HepG2 (cell line): ENCODE results near the gene IKZF3. TPM values are rescaled to one million over a fixed set of nuclear protein-coding genes. Genes with fewer than 3 reads are reported as not detected.

Source experiments
- ARHGAP35 ChIP-seq: sonication (generic); formaldehyde crosslinking; IDR thresholded peaks from 2 replicates; pipeline ENCODE4 v1.9.0; 2022; ENCODE audit warnings: mild to moderate bottlenecking, inconsistent platforms, moderate library complexity, missing genetic modification reagents, borderline replicate concordance
- GATA4 ChIP-seq: sonication (generic); IDR thresholded peaks from 2 replicates; pipeline ENCODE4 v1.6.1; 2016; ENCODE audit warnings: antibody characterized with exemption, low read depth, borderline replicate concordance
- KLF16 ChIP-seq, 2 experiments: sonication (generic) in 1 of 2; formaldehyde crosslinking in 1 of 2; IDR thresholded peaks; 2 replicates each; pipeline versions ENCODE4 v1.6.1 to v1.8.0; 2016 to 2023; ENCODE audit warnings: missing genetic modification reagents in 2 of 2, missing compliant biosample characterization in 1 of 2
- LCORL ChIP-seq, 2 experiments: fragments of 450-650 bp in 1 of 2; sonication (generic) in 1 of 2; formaldehyde crosslinking in 1 of 2; IDR thresholded peaks; 2 replicates each; pipeline versions ENCODE4 v1.5.0 to v1.6.1; 2017 to 2020; ENCODE audit warnings: antibody characterized with exemption in 1 of 2, missing genetic modification reagents in 1 of 2
- MAX ChIP-seq: IDR thresholded peaks from 2 replicates; pipeline ENCODE4 v1.6.1; 2012; ENCODE audit warnings: inconsistent platforms
- MIER3 ChIP-seq: IDR thresholded peaks from 2 replicates; pipeline ENCODE4 v1.6.1; 2016; ENCODE audit warnings: missing compliant biosample characterization, borderline replicate concordance
- NBN ChIP-seq: fragments of 450-650 bp; conservative IDR thresholded peaks from 2 replicates; pipeline ENCODE4 v1.6.1; 2017
- NKX3-1 ChIP-seq: sonication (generic); formaldehyde crosslinking; IDR thresholded peaks from 2 replicates; pipeline ENCODE4 v1.5.0; 2020; ENCODE audit warnings: missing genetic modification reagents
- NR2C2 ChIP-seq: sonication (generic); formaldehyde crosslinking; IDR thresholded peaks from 2 replicates; pipeline ENCODE4 v1.4.0; 2020; ENCODE audit warnings: missing genetic modification reagents, mild to moderate bottlenecking, moderate library complexity, borderline replicate concordance
- SAP130 ChIP-seq: IDR thresholded peaks from 2 replicates; pipeline ENCODE4 v1.6.1; 2016; ENCODE audit warnings: low read depth
- SOX5 ChIP-seq: IDR thresholded peaks from 2 replicates; pipeline ENCODE4 v1.6.1; 2016; ENCODE audit warnings: borderline replicate concordance
- SRSF4 ChIP-seq: fragments of 200-400 bp; formaldehyde crosslinking; IDR thresholded peaks from one replicate; pipeline ENCODE4 v1.6.1; 2018; ENCODE audit warnings: mild to moderate bottlenecking, low read depth, low read length, moderate library complexity; ENCODE audit not compliant: poor library complexity, severe bottlenecking
- SYNCRIP ChIP-seq: fragments of 200-400 bp; formaldehyde crosslinking; IDR thresholded peaks from 2 replicates; pipeline ENCODE4 v1.6.1; 2018; ENCODE audit warnings: mild to moderate bottlenecking, low read depth, low read length; ENCODE audit not compliant: insufficient read depth
- ZNF382 ChIP-seq: sonication (generic); formaldehyde crosslinking; IDR thresholded peaks from 2 replicates; pipeline ENCODE4 v1.5.0; 2020; ENCODE audit warnings: missing genetic modification reagents, mild to moderate bottlenecking, borderline replicate concordance
- ZNF543 ChIP-seq: sonication (generic); formaldehyde crosslinking; IDR thresholded peaks from 2 replicates; pipeline ENCODE4 v1.4.0; 2020; ENCODE audit warnings: mild to moderate bottlenecking, missing genetic modification reagents
- polyA plus RNA-seq, 8 experiments: library from polyadenylated mRNA; depleted of rRNA in 3 of 8; stranded (reverse) in 7 of 8; unstranded in 1 of 8; fragments of >200 nt; fragmentation: Illumina TruSeq in 4 of 8; extraction: Trizol in 4 of 8; gene quantifications; 2 replicates each; pipeline versions ENCODE4 v1.2.1 to v1.2.3, GENCODE V29; 2011 to 2016; ENCODE audit warnings: low read depth in 4 of 8, missing spikeins in 1 of 8, mixed read lengths in 1 of 8; ENCODE audit not compliant: insufficient read depth in 1 of 8
- total RNA-seq, 5 experiments: library from RNA; depleted of rRNA; stranded (reverse); fragments of >200 nt; fragmentation: Illumina TruSeq; extraction: Trizol; gene quantifications; 2 replicates each; pipeline ENCODE4 v1.2.3, GENCODE V29; 2016; ENCODE audit warnings: low read depth in 1 of 5
- TF ChIP-seq, protein P1 (sequence below): sonication (generic); formaldehyde crosslinking; IDR thresholded peaks from 2 replicates; pipeline ENCODE4 v1.4.0; 2020; ENCODE audit warnings: missing genetic modification reagents
- TF ChIP-seq, protein P2 (sequence below): sonication (generic); formaldehyde crosslinking; IDR thresholded peaks from 2 replicates; pipeline ENCODE4 v1.4.0; 2020; ENCODE audit warnings: low read depth, mild to moderate bottlenecking, missing genetic modification reagents
- TF ChIP-seq, protein P3 (sequence below): IDR thresholded peaks from 2 replicates; pipeline ENCODE4 v1.6.1; 2016; ENCODE audit warnings: missing genetic modification reagents, missing compliant biosample characterization
- TF ChIP-seq, protein P4 (sequence below), 2 experiments: IDR thresholded peaks; 2 replicates each; pipeline ENCODE4 v1.6.1; 2011 to 2012; ENCODE audit warnings: low read length in 2 of 2, borderline replicate concordance in 1 of 2, low read depth in 1 of 2, mild to moderate bottlenecking in 1 of 2, moderate library complexity in 1 of 2

IKZF3 gene
- total and polyA plus RNA-seq, 2 of the 13 experiments (the other 11 are each of a cell fraction or from before 2014, with no cell fraction given) = not detected

DNA sequence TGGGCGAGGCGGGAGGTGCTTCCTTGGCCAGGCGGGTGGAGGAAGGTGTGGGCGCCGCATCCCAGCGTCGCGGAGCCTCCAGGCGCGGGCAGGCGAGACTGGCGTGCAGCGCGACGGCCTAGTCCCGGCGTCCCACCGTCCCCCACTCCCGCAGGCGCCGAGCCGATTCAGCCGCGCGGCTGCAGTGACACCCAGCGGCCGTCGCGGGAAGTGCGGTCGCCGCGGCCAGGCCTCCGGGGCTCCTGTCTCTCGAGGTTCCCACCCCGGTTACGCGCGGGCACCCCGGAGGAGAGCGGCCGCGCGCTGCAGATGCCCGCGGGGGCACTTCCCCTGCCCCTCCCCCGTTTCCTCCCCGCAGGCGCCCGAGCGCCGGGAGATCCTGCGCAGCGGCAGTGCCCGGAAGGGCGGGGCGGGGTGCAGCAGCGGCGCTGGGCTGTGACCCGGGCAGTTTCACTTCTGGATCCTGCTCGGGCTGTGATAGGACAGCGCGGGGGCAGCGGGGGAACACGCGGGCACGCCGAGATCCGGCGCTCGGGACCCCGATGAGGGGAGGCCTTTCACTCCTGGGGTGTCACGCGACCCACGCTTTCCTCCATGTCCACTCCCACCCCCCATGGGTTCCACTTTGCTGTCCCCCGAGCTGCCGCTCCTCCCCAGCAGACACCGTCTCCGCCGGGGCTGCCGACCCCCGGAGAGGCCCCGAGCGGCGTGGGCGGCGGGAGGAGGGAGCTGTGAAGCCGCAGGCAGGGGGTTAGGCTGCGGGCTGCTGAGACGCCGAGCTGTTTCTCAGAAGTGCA lies 109.8 kb downstream of the IKZF3 start (continued):
- TF ChIP-seq KLF16 (CRISPR knock-in tag; IDR thresholded peaks at IDR 0.05) = peak in 1 of 2 experiments; percentile 83; a peak in 1 of 4 replicates
- TF ChIP-seq, protein P1, sequence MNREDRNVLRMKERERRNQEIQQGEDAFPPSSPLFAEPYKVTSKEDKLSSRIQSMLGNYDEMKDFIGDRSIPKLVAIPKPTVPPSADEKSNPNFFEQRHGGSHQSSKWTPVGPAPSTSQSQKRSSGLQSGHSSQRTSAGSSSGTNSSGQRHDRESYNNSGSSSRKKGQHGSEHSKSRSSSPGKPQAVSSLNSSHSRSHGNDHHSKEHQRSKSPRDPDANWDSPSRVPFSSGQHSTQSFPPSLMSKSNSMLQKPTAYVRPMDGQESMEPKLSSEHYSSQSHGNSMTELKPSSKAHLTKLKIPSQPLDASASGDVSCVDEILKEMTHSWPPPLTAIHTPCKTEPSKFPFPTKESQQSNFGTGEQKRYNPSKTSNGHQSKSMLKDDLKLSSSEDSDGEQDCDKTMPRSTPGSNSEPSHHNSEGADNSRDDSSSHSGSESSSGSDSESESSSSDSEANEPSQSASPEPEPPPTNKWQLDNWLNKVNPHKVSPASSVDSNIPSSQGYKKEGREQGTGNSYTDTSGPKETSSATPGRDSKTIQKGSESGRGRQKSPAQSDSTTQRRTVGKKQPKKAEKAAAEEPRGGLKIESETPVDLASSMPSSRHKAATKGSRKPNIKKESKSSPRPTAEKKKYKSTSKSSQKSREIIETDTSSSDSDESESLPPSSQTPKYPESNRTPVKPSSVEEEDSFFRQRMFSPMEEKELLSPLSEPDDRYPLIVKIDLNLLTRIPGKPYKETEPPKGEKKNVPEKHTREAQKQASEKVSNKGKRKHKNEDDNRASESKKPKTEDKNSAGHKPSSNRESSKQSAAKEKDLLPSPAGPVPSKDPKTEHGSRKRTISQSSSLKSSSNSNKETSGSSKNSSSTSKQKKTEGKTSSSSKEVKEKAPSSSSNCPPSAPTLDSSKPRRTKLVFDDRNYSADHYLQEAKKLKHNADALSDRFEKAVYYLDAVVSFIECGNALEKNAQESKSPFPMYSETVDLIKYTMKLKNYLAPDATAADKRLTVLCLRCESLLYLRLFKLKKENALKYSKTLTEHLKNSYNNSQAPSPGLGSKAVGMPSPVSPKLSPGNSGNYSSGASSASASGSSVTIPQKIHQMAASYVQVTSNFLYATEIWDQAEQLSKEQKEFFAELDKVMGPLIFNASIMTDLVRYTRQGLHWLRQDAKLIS = no peak
- TF ChIP-seq ZNF543 (CRISPR knock-in tag) = peak; percentile 97
- TF ChIP-seq MAX = peak; percentile 96
- peak; percentile 89 for TF ChIP-seq ARHGAP35 (CRISPR knock-in tag)
- no peak for TF ChIP-seq SYNCRIP
- no peak for TF ChIP-seq NBN
- TF ChIP-seq, protein P2, sequence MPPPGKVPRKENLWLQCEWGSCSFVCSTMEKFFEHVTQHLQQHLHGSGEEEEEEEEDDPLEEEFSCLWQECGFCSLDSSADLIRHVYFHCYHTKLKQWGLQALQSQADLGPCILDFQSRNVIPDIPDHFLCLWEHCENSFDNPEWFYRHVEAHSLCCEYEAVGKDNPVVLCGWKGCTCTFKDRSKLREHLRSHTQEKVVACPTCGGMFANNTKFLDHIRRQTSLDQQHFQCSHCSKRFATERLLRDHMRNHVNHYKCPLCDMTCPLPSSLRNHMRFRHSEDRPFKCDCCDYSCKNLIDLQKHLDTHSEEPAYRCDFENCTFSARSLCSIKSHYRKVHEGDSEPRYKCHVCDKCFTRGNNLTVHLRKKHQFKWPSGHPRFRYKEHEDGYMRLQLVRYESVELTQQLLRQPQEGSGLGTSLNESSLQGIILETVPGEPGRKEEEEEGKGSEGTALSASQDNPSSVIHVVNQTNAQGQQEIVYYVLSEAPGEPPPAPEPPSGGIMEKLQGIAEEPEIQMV (CRISPR knock-in tag) = peak; percentile 69; the same call in 1 of the 2 replicates
- peak; percentile 27; the same call in 1 of the 2 replicates for TF ChIP-seq MIER3 (CRISPR knock-in tag)
- TF ChIP-seq NR2C2 = peak; percentile 88
- no peak for TF ChIP-seq GATA4
- peak; percentile 37; the same call in 1 of the 2 replicates for TF ChIP-seq SOX5
- TF ChIP-seq SRSF4 = no peak
- no peak for TF ChIP-seq LCORL (IDR thresholded peaks at IDR 0.05)
- peak; percentile 96 for TF ChIP-seq LCORL (CRISPR knock-in tag; IDR thresholded peaks at IDR 0.05)
- TF ChIP-seq, protein P3, sequence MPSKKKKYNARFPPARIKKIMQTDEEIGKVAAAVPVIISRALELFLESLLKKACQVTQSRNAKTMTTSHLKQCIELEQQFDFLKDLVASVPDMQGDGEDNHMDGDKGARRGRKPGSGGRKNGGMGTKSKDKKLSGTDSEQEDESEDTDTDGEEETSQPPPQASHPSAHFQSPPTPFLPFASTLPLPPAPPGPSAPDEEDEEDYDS = peak; percentile 59
- no peak; the same call in 1 of the 2 replicates for TF ChIP-seq NKX3-1 (CRISPR knock-in tag)
- no peak for TF ChIP-seq ZNF382 (CRISPR knock-in tag)
- TF ChIP-seq SAP130 = peak; percentile 83
- TF ChIP-seq, protein P4, sequence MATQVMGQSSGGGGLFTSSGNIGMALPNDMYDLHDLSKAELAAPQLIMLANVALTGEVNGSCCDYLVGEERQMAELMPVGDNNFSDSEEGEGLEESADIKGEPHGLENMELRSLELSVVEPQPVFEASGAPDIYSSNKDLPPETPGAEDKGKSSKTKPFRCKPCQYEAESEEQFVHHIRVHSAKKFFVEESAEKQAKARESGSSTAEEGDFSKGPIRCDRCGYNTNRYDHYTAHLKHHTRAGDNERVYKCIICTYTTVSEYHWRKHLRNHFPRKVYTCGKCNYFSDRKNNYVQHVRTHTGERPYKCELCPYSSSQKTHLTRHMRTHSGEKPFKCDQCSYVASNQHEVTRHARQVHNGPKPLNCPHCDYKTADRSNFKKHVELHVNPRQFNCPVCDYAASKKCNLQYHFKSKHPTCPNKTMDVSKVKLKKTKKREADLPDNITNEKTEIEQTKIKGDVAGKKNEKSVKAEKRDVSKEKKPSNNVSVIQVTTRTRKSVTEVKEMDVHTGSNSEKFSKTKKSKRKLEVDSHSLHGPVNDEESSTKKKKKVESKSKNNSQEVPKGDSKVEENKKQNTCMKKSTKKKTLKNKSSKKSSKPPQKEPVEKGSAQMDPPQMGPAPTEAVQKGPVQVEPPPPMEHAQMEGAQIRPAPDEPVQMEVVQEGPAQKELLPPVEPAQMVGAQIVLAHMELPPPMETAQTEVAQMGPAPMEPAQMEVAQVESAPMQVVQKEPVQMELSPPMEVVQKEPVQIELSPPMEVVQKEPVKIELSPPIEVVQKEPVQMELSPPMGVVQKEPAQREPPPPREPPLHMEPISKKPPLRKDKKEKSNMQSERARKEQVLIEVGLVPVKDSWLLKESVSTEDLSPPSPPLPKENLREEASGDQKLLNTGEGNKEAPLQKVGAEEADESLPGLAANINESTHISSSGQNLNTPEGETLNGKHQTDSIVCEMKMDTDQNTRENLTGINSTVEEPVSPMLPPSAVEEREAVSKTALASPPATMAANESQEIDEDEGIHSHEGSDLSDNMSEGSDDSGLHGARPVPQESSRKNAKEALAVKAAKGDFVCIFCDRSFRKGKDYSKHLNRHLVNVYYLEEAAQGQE (IDR thresholded peaks at IDR 0.05; ENCODE audit: borderline replicate concordance in 1 of 2, low read depth in 1 of 2, low read length in 2 of 2) = no peak
